Activated CD4-positive, alpha-beta T cell treated with anti-CD3 and anti-CD28 coated beads, Interleukin-2, amount 50 U/mL, for 4 hours (primary cell): Measurements from ENCODE around the gene BANF2.
"Not testable (repeated sequence)": the region's sequence is repeated elsewhere in the genome, so short reads cannot be mapped to it uniquely, and the experiment has no call there.

ENCODE experiments used
- DNase-seq, 2 experiments: peaks; one replicate each; pipeline ENCODE4 v3.0.0-alpha.2; 2020

The BANF2 gene

GRCh38 chr20:17699931-17700351, at the start of gene BANF2:
Gene BANF2 (plus strand): TSS chr20:17699966. CDS start chr20:17725026, 25,060 bp downstream.
- no peak for DNase-seq

- no peak for DNase-seq
These were observed 49.3 kb upstream of the BANF2 start for GRCh38 chr20:17650301-17651128.

DNA sequence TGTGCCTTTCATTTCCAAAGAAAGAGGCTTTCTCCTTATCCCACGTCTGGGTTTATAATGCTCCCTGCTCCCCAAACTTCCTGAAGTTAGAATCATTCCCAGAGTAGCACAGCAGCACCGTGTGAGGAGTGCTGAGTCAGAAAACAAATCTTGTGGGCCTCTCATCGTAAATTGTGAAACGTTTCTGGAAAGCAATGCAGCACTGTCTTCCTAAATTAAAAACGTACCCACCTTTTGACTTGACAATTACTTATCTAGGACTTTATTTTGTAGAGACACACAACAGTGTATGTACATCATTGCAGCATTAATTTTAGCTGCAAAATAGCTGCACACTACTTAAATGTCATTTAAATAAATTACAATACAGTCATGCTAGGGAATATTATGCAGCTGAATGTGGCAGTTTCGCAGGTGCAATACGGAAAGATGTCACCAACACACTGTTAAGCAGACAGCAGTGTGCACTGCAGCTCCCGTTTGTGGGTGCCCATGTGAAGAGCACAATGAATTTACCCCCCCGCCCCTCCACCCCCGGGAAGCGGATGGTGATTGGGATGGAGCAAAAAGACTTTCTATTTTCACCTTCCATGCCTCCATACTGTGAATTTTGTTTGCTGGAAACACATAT, 48.5 kb upstream of the BANF2 start:
- DNase-seq, result no peak

DNA sequence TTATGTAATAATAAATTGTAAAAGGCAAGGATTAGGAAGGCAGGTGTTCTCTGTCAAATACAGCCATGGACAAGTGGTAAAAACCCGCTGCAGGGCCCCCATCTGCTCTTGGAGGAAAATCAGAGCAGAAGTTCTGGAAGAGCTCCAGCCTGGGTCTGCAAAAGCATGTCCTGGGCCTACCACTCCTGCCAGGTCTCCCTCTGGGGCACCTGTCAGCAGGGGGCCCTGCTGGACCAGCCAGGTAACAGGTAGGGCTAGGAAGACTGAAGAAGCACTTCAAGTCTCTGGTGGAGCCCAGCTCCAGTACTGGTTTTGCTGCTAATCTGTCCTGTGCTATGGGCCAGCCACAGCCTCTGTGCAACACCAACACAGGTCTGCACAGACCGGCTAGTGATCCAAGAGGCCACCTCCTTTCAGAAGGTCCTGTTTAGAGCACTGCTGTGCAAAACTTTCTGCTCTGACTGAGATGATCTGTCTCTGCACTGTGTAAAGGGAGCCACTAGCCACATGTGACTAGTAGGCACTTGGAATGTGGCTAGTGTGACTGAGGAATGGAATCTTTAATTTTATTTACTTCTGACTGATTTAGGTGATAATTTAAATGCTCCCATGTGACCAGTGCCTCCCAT, 47.9 kb upstream of the BANF2 start:
- DNase-seq, result no peak

DNA sequence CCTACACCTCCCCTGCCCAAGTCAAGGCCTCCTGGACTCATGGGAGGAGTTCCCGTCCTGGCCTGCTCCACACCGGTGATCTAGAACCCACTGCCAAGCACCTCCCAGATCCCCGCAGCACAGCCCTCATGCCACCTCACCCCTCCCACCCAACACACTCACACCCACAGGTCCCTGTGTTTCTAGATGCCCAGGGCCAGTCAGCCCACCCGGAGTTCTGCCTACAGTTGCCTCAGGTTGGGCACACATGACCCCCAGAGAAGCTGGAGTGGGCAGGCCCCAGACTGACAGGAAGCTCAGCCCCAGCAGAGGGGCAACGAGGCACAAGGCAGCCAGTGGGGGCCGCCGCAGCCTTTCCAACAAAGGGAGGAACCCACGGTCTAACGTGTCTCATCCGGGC, 47.4 kb upstream of the BANF2 start:
- no peak for DNase-seq

DNA sequence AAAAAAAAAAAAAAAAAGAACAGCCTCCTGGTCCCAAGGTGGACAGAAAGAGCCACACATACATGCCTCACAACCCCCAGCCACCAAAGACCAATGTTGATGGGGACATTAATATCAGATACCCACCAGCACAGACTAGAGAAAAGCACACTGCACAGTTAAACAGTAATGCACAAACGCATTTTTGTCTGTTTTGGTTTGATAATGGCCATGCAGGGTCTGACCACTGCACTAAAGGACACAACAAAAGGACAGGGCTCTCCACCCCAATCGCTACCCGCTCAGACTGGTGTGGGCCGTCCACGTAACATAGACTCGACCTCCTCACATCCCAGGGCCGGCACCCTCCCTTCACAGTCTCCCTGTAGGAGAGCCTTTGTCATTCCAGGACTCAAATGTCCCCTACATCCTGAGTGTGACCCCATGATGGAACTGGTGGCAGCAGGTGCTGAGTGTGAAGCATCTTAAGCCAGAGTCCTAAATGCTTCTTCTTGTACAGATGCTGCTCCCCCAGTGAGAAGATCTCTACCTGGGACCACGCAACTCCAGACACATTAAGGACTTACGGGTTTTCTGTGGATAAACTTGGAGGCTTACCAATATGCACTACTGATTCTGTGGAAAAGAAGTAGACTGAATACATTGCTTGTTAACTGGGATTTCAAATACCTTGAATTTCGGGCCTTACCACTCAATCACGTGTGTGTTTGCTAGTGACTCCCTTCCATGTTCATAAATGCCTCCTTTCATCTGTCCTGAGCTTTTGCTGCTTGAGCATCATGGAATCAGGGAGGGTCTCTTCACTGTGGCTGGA, 45.7 kb upstream of the BANF2 start:
- no peak for DNase-seq

DNA sequence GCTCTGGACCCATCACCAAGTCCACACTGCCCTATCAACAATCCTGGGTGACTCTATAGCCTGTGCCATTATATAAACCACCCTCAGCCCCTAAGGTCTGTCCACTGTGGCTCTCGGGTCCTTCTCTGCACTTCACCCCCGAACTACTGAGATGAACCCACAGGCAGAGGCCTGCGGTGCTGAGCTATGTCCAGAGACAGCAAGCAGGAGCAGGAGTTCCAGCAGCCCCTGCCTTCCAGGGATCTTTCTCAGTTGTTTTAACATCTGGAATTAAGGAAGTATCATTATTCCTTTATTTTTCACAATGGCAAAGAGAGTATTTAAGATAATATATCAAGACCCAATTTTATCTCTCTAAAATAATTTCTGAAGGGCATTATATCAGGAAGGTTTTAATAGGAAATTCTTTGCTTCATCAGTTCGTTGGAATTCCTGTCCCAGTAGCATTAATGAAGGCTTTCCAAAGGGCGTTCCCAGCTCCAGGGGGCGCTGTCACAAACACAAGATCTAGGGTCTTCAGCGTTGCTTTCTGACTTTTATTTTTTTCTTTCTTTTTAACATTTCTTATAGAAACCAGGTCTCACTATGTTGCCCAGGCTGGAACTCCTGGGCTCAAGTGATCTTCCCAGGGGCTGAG, 45.0 kb upstream of the BANF2 start:
- peak in 1 of 2 experiments; percentile 13 for DNase-seq

- no peak for DNase-seq
These were observed 44.5 kb upstream of the BANF2 start for GRCh38 chr20:17655286-17655651.

DNA sequence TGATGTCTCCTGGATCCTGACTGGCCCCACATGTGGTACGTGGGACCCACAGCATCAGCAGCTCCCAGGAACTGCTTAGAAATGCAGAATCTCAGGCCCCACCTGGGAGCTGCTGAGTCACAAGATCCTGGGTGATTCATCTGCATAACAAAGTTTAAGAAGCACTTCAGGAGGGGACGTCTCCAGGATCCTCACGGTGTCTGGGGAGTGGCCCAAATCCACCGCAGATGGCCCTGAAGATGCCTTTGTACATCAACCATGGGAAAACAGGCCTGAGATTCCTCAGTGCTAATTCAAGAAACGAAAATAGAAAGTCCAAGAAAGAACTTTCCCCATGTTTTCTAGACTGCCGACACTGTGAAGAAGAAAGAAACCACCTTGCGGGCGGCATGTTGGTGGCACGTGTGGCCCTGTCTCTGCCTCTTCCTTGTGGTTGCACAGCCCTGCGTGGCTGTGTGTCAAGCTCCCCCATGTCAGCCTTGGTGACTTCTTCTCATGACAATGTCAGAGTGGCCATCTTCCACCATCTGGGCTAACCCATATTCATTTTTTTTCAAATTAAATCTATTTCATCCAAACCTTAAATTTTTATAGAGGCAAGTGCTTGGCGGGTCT, 43.8 kb upstream of the BANF2 start:
- no peak for DNase-seq

DNA sequence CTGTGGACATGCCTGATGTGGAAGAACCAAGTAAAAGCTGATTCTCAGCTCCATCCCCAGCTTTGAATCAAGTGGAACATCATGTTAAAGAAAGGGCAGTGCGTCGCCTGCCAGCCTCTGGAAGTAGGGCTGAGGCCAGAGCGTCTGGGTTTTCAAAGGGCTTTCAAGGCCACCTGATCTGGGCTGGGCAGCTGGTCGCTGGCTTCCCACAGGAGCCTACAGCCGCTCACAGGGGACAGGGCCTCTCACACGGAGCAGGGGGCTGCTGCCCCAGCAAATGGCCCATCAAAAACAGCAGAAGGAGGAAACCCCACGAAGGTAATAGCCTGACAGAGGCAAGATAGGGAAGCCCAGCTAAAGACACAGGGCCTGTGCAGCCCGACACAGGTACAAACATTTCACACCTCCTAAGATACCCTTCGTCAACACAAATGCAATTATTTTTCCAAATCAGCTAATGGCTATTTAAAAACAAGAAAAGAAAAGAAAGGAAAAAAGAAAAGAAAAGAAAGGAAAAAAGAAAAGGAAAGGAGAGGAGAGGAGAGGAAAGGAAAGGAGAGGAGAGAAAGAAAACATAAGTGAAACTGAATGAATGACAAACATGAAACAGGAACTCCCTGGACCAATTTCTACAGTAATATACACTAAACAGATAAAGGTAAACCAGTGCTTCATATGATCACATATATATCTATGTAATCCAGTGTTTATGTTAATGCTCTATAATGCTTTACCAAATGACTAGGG, 42.5 kb upstream of the BANF2 start:
- no peak for DNase-seq

- no peak for DNase-seq
These were observed 41.7 kb upstream of the BANF2 start for GRCh38 chr20:17657898-17658647.

DNA sequence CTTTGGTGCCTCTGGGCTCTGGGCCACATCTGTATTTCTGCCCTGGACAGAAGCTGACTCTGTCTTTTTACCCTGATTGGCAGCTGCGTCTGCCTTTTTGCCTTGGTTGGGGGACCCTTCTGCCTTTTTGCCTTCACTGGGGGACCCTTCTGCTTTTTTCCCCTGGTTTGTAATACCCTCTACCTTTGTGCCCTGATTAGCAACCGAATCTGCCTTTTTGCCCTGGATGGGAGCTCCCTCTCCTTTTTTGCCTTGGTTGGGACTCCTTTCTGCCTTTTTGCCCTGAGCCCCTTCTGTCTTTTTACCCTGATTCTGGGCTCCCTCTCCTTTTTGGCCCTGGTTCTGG, 41.1 kb upstream of the BANF2 start:
- no peak for DNase-seq

DNA sequence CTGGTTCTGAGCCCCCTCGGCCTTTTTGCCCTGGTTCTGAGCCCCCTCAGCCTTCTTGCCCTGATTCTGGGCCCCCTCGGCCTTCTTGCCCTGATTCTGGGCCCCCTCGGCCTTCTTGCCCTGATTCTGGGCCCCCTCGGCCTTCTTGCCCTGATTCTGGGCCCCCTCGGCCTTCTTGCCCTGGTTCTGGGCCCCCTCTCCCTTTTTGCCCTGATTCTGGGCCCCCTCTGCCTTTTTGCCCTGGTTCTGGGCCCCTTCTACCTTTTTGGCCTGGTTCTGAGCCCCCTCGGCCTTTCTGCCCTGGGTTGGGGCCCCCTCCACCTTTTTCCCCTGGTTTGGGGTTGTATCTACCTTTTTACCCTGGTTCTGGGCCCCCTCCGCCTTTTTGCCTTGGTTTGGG, 40.4 kb upstream of the BANF2 start:
- not testable (repeated sequence) for DNase-seq

DNA sequence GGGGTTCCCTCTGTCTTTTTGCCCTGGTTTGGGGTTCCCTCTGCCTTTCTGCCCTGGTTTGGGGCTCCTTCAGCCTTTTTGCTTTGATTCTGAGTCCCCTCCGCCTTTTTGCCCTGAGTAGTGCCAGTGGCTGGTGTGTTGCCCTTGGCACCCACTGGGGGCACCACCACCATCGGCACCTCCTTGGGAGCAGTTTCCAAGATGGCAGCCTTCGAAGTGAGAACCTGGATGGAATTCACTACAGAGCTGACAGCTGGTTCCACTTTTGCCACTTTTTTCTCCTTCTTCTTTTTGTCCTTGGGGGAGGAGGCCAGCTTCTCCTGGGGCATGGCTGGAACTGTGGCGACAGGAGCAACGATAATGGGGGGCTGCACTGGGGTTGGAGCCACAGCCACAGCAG, 40.0 kb upstream of the BANF2 start:
- no peak for DNase-seq

- DNase-seq, result no peak
These were observed 39.1 kb upstream of the BANF2 start for GRCh38 chr20:17660667-17661066.

DNA sequence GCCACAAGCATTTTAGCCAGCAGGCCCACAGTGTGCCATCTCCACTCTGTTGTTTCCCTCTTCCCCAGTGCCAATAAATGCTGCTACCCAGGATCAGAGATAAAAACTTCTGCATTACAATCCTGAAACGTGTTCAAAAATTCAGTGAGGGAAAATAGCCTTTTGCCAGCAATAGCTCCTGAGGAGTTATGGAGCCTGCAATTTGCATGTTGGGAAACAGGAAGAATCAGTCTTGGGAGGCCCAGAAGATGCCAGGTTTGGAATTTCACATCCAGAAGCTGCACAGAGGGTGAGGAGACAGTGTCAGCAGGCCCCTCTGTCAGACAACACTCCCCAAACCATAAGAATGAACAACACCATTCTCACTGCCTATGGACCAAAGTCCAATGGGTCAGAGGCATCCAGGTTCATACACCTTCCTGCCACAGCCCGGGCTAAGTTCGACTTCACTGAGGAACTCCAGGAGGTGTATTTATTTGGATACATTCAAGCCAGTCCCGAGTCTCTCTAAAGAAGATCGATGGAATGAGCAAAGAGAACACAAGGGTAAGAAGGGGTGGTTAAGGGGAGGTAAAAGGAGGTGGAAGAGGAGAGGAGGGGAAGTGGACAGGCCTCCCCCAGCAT, 38.5 kb upstream of the BANF2 start:
- no peak for DNase-seq

- no peak for DNase-seq
These were observed 37.3 kb upstream of the BANF2 start for GRCh38 chr20:17662333-17663039.

DNA sequence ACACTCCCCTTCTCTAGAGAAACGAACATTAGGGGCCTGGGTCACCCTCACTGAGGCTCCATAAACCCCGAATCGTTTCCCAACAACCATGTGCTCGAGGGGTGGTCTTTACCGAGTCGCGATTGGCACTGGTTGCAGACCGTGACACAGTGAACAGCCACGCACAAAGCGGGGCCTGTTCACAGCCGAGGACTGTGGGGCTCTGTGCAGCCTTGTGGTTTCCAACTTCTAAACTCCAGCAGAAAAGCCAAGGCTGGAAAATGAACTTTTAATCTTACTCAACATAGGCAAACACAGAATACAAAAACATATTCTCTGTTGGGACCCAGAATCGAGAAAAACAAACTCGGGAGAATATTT, 36.7 kb upstream of the BANF2 start:
- no peak for DNase-seq

DNA sequence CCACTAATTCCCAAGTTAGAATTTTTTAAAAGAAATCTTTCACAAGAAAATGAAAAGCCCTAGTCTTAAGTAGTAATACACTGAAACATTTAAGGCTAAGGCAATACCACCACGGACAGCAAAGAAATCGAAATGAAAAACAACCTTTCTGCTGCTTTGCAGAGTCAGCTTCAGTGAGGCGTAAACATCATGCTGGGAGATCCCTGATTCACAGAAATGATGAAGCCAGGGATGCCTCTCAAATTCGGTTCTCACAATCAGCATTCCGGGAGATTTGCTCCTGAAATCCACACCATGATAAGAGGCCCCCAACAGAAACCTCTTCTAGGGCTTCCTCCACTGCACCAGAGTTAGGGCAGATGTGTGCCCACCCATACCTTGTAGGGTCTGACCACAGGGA, 36.3 kb upstream of the BANF2 start:
- no peak for DNase-seq
